Measurements from ENCODE around the gene PRR13. TPM values are rescaled to one million over a fixed set of nuclear protein-coding genes. Genes with fewer than 3 reads are reported as not detected.

Gene PRR13
- total RNA-seq, 6 experiments from 2014 or later, result 122 to 188 (median 165) TPM

GRCh38 chr12:53466640-53467039 lies 25.1 kb downstream of the PRR13 start:
- TF ChIP-seq CTCF (IDR thresholded peaks at IDR 0.05), result no peak
- DNase-seq, result no peak
- Mint-ChIP-seq H3K4me1 (ENCODE audit: low read depth) (peaks cover 40% of the 10 kb centered on the region), H3K4me3 (no peak overlapping the region), H3K9me3 (no peaks in the 10 kb centered on the region), H3K27ac (peak overlapping the region; percentile 69), H3K36me3 (ENCODE audit: low read depth) (peaks cover 63% of the 10 kb centered on the region), H3K27me3 (ENCODE audit: insufficient read depth) (peaks cover 12% of the 10 kb centered on the region)

GRCh38 chr12:53467082-53467481 lies 25.5 kb downstream of the PRR13 start:
- Mint-ChIP-seq H3K9me3 (no peaks in the 10 kb centered on the region), H3K27me3 (ENCODE audit: insufficient read depth) (peaks cover 12% of the 10 kb centered on the region), H3K4me1 (ENCODE audit: low read depth) (peaks cover 44% of the 10 kb centered on the region), H3K27ac (peak overlapping the region; percentile 61), H3K36me3 (ENCODE audit: low read depth) (peaks cover 64% of the 10 kb centered on the region), H3K4me3 (no peak overlapping the region)
- no peak for DNase-seq
- no peak for TF ChIP-seq CTCF (IDR thresholded peaks at IDR 0.05)

GRCh38 chr12:53467880-53468279 lies 26.3 kb downstream of the PRR13 start:
- Mint-ChIP-seq H3K4me1 (ENCODE audit: low read depth) (peaks cover 42% of the 10 kb centered on the region), H3K27ac (peak overlapping the region; percentile 61), H3K36me3 (ENCODE audit: low read depth) (peaks cover 60% of the 10 kb centered on the region), H3K27me3 (ENCODE audit: insufficient read depth) (peaks cover 12% of the 10 kb centered on the region), H3K4me3 (no peak overlapping the region), H3K9me3 (no peaks in the 10 kb centered on the region)
- no peak for TF ChIP-seq CTCF (IDR thresholded peaks at IDR 0.05)
- DNase-seq, result no peak

GRCh38 chr12:53468282-53468681 lies 26.7 kb downstream of the PRR13 start:
- no peak overlapping the region for H3K4me3 Mint-ChIP-seq
- H3K27ac Mint-ChIP-seq, result peak overlapping the region; percentile 61
- H3K9me3 Mint-ChIP-seq, result no peaks in the 10 kb centered on the region
- no peak for TF ChIP-seq CTCF (IDR thresholded peaks at IDR 0.05)
- H3K27me3 Mint-ChIP-seq (ENCODE audit: insufficient read depth), result peaks cover 10% of the 10 kb centered on the region
- peaks cover 60% of the 10 kb centered on the region for H3K36me3 Mint-ChIP-seq (ENCODE audit: low read depth)
- DNase-seq, result no peak
- peaks cover 38% of the 10 kb centered on the region for H3K4me1 Mint-ChIP-seq (ENCODE audit: low read depth)

GRCh38 chr12:53472056-53472582 lies 30.6 kb downstream of the PRR13 start:
- peaks cover 9% of the 10 kb centered on the region for H3K27me3 Mint-ChIP-seq (ENCODE audit: insufficient read depth)
- no peak for DNase-seq
- peak overlapping the region; percentile 35; the same call in 1 of the 2 replicates for H3K27ac Mint-ChIP-seq
- H3K36me3 Mint-ChIP-seq (ENCODE audit: low read depth), result peaks cover 69% of the 10 kb centered on the region
- TF ChIP-seq CTCF (IDR thresholded peaks at IDR 0.05), result no peak
- peaks cover 55% of the 10 kb centered on the region for H3K4me1 Mint-ChIP-seq (ENCODE audit: low read depth)
- no peak overlapping the region; the same call in 1 of the 2 replicates for H3K4me3 Mint-ChIP-seq
- no peaks in the 10 kb centered on the region for H3K9me3 Mint-ChIP-seq
